Mesendoderm (in vitro differentiated cells): ENCODE results near the gene ZNF592.
"Not testable (repeated sequence)": the region's sequence is repeated elsewhere in the genome, so short reads cannot be mapped to it uniquely, and the experiment has no call there.

Experiments
- DNase-seq: peaks from one replicate; pipeline ENCODE4 v3.0.0; 2013
- H2AK5ac ChIP-seq: 2 replicates; pipeline ENCODE4 v1.6.1; 2013; ENCODE audit warnings: low read length, inconsistent platforms
- H2BK120ac ChIP-seq: 2 replicates; pipeline ENCODE4 v1.6.1; 2013; ENCODE audit warnings: low read depth, mild to moderate bottlenecking, low read length, moderate library complexity, mixed read lengths
- H2BK15ac ChIP-seq: replicated peaks from 2 replicates; pipeline ENCODE4 v1.6.1; 2013; ENCODE audit warnings: low read depth, mild to moderate bottlenecking, moderate library complexity
- H2BK5ac ChIP-seq: 2 replicates; pipeline ENCODE4 v1.6.1; 2013; ENCODE audit warnings: low read length, inconsistent platforms
- H3K18ac ChIP-seq: 2 replicates; pipeline ENCODE4 v1.6.1; 2013; ENCODE audit warnings: mild to moderate bottlenecking, low read length, mixed read lengths
- H3K23ac ChIP-seq: one replicate; pipeline ENCODE4 v1.6.1; 2013; ENCODE audit warnings: low read length
- H3K27ac ChIP-seq: 2 replicates; pipeline ENCODE4 v1.5.1; 2013; ENCODE audit warnings: low read depth, mild to moderate bottlenecking, inconsistent platforms, low read length, moderate library complexity
- H3K27me3 ChIP-seq: 2 replicates; pipeline ENCODE4 v1.6.1; 2013; ENCODE audit warnings: low read length, control low read depth, mild to moderate bottlenecking, inconsistent platforms; ENCODE audit not compliant: insufficient read depth, poor library complexity
- H3K36me3 ChIP-seq: 2 replicates; pipeline ENCODE4 v1.6.1; 2013; ENCODE audit warnings: low read length, inconsistent platforms; ENCODE audit not compliant: control insufficient read depth, insufficient read depth
- H3K4ac ChIP-seq: one replicate; pipeline ENCODE4 v1.6.1; 2013; ENCODE audit warnings: low read depth, mild to moderate bottlenecking, low read length, moderate library complexity
- H3K4me1 ChIP-seq: 2 replicates; pipeline ENCODE4 v1.6.1; 2013; ENCODE audit warnings: low read depth, low read length, inconsistent platforms; ENCODE audit not compliant: control insufficient read depth
- H3K4me2 ChIP-seq: 2 replicates; pipeline ENCODE4 v1.6.1; 2013; ENCODE audit warnings: low read length
- H3K4me3 ChIP-seq: 2 replicates; pipeline ENCODE4 v1.5.1; 2013; ENCODE audit warnings: mild to moderate bottlenecking, low read length
- H3K56ac ChIP-seq: one replicate; pipeline ENCODE4 v1.6.1; 2013; ENCODE audit warnings: low read length
- H3K79me1 ChIP-seq: 2 replicates; pipeline ENCODE4 v1.6.1; 2013; ENCODE audit warnings: low read length, inconsistent platforms
- H3K79me2 ChIP-seq: 2 replicates; pipeline ENCODE4 v1.6.1; 2013; ENCODE audit warnings: mild to moderate bottlenecking, low read length; ENCODE audit not compliant: control insufficient read depth, insufficient read depth
- H3K9ac ChIP-seq: 2 replicates; pipeline ENCODE4 v1.6.1; 2013; ENCODE audit warnings: low read length, inconsistent platforms
- H4K5ac ChIP-seq: one replicate; pipeline ENCODE4 v1.6.1; 2013; ENCODE audit warnings: low read length
- H4K8ac ChIP-seq: one replicate; pipeline ENCODE4 v1.6.1; 2013; ENCODE audit warnings: low read depth, mild to moderate bottlenecking, control low read depth, low read length, moderate library complexity
- WGBS: extraction: QIAGEN DNeasy Blood & Tissue Kit; methylation state at CpG from one replicate; pipeline ENCODE4 v1.1.7; 2013; ENCODE audit warnings: low lambda C conversion rate, missing lambda C conversion rate; ENCODE audit not compliant: insufficient coverage; ENCODE audit errors: extremely low coverage; 5-methylcytosine and 5-hydroxymethylcytosine counted together

The ZNF592 gene

DNA sequence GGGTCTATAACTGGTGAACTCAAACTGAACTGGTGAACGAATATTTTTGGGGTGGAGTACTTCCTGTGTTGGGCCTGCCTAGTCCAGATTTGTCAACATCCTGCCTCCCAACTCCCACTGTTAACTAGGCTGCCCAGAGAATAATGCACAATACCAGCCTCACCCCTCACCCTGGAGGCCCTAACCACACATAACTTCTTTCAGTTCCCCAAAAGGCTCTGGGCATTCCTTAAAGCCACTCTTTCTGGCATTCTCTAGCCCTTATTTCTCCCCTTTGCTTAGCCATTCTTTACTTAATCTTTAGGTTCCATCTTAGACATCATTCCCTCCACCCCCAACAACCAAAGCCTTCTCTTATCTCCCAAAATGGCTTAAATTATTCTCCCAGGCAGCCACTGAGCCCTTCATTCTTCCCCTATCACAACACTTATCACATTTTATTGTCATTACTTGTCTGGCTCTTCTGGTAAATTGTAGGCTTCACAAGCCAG is 23.3 kb upstream of the ZNF592 start:
- Histone ChIP-seq H3K18ac (peak overlapping the region; percentile 51), H4K5ac (no peak overlapping the region), H3K27ac (peak overlapping the region; percentile 87), H3K9ac (no peak overlapping the region), H2AK5ac (peak overlapping the region; percentile 51), H3K36me3 (no peaks in the 10 kb centered on the region), H3K23ac (no peak overlapping the region), H3K4me1 (peaks cover 4% of the 10 kb centered on the region), H2BK15ac (no peak overlapping the region), H3K4me2 (no peak overlapping the region), H3K56ac (peak overlapping the region; percentile 80), H3K79me1 (no peaks in the 10 kb centered on the region), H2BK120ac (peak overlapping the region; percentile 88), H3K4ac (no peak overlapping the region), H3K79me2 (no peaks in the 10 kb centered on the region), H4K8ac (no peak overlapping the region), H3K27me3 (no peaks in the 10 kb centered on the region), H2BK5ac (peak overlapping the region; percentile 85), H3K4me3 (no peak overlapping the region)
- no CpG with 5 or more reads among the region's 1 CpG for WGBS
- DNase-seq, result peak; percentile 77

DNA sequence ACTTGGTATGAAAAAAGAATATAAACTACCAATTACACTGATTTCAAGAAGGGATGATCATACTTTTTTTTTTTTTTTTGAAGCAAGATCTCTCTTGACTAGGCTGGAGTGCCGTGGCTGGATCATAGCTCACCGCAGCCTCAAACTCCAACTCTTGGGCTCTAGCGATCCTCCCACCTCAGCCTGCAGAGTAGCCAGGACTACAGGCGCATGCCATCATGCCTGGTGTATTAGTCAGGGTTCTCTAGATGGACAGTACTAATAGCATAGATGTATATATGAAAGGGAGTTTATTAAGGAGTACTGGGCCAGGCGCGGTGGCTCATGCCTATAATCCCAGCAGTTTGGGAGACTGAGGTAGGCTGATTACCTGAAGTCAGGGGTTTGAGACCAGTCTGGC is 21.0 kb upstream of the ZNF592 start:
- no peaks in the 10 kb centered on the region for H3K36me3 ChIP-seq
- no peaks in the 10 kb centered on the region for H3K79me2 ChIP-seq
- H3K23ac ChIP-seq, result no peak overlapping the region
- H3K4me3 ChIP-seq, result no peak overlapping the region
- no peak overlapping the region for H2AK5ac ChIP-seq
- H3K56ac ChIP-seq, result no peak overlapping the region
- WGBS, result no CpG with 5 or more reads among the region's 6 CpGs
- peaks cover 4% of the 10 kb centered on the region for H3K4me1 ChIP-seq
- H3K27ac ChIP-seq, result no peak overlapping the region
- no peak for DNase-seq
- no peaks in the 10 kb centered on the region for H3K27me3 ChIP-seq
- no peak overlapping the region for H2BK120ac ChIP-seq
- H3K9ac ChIP-seq, result no peak overlapping the region
- H3K18ac ChIP-seq, result no peak overlapping the region
- H3K79me1 ChIP-seq, result no peaks in the 10 kb centered on the region
- no peak overlapping the region for H3K4me2 ChIP-seq
- H4K8ac ChIP-seq, result no peak overlapping the region
- H2BK5ac ChIP-seq, result no peak overlapping the region
- no peak overlapping the region for H2BK15ac ChIP-seq
- H3K4ac ChIP-seq, result no peak overlapping the region
- H4K5ac ChIP-seq, result no peak overlapping the region

DNA sequence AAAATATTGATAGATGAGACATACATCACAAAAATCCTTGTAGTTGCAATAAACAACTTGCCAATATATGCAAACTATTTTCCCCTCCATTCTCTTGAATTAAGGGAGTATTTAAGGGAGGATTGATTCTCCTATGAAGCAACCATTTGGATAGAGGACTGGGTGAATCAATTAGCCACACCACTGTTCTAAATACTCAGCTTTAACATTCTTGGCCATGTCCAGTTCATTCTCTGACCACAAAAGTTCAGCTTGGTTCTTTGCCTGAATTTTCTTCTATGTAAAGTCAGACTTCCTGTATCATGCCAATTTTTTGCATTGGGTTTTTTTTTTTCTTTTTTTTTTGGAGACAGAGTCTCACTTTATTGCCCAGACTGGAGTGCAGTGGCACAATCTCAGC is 16.6 kb upstream of the ZNF592 start:
- no peaks in the 10 kb centered on the region for H3K27me3 ChIP-seq
- H2BK5ac ChIP-seq, result no peak overlapping the region
- H3K4me3 ChIP-seq, result no peak overlapping the region
- no peak overlapping the region for H3K56ac ChIP-seq
- H3K23ac ChIP-seq, result no peak overlapping the region
- no peak overlapping the region for H4K5ac ChIP-seq
- H3K36me3 ChIP-seq, result no peaks in the 10 kb centered on the region
- no peak overlapping the region for H2BK15ac ChIP-seq
- H3K18ac ChIP-seq, result no peak overlapping the region
- H2BK120ac ChIP-seq, result no peak overlapping the region
- no peak overlapping the region for H3K4ac ChIP-seq
- H3K4me2 ChIP-seq, result no peak overlapping the region
- peaks cover 2% of the 10 kb centered on the region for H3K4me1 ChIP-seq
- no peak overlapping the region for H2AK5ac ChIP-seq
- DNase-seq, result no peak
- H3K27ac ChIP-seq, result no peak overlapping the region
- no peak overlapping the region for H4K8ac ChIP-seq
- H3K79me1 ChIP-seq, result no peaks in the 10 kb centered on the region
- H3K79me2 ChIP-seq, result no peaks in the 10 kb centered on the region
- H3K9ac ChIP-seq, result no peak overlapping the region

DNA sequence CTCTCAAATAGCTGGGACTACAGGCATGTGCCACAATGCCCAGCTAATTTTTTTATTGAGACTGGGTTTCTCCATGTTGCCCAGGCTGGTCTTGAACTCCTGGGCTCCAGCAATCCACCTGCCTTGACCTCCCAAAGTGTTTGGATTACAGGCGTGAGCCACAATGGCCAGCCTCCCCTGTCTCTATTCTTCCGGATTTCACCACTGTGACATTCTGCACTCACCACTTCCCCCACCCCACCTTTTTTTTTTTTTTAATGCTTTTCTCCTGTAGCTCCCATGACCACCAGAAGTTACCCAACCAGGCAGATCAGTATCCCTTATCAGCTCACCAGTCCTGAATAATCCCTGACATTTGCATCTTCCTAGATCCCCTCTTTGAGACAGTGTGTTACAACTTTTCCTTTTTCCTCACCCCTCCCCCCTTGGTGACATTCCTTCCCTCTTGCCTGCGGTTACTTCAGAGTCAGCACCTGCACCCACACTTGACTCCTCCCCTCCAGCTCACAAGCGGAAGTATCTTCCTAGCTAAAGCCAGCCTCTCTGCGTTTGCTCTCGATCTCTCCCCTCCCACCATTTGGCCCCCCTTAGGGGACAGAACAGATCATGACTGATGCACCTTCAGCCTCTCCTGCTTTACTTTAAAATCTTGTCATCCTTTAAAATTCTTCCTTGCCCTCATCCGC is 13.5 kb upstream of the ZNF592 start:
- Histone ChIP-seq H3K79me1 (no peaks in the 10 kb centered on the region), H2BK5ac (no peak overlapping the region), H4K5ac (no peak overlapping the region), H2AK5ac (no peak overlapping the region), H3K79me2 (no peaks in the 10 kb centered on the region), H3K27me3 (no peaks in the 10 kb centered on the region), H2BK15ac (no peak overlapping the region), H3K18ac (peak overlapping the region; percentile 52), H3K9ac (no peak overlapping the region), H3K4me1 (peaks cover 2% of the 10 kb centered on the region), H3K4me2 (peak overlapping the region; percentile 12), H4K8ac (no peak overlapping the region), H3K4me3 (no peak overlapping the region), H3K36me3 (no peaks in the 10 kb centered on the region), H3K27ac (peak overlapping the region; percentile 33), H3K4ac (peak overlapping the region; percentile 71), H3K56ac (peak overlapping the region; percentile 40), H2BK120ac (no peak overlapping the region), H3K23ac (no peak overlapping the region)
- no CpG with 5 or more reads among the region's 7 CpGs for WGBS
- DNase-seq, result peak; percentile 99

DNA sequence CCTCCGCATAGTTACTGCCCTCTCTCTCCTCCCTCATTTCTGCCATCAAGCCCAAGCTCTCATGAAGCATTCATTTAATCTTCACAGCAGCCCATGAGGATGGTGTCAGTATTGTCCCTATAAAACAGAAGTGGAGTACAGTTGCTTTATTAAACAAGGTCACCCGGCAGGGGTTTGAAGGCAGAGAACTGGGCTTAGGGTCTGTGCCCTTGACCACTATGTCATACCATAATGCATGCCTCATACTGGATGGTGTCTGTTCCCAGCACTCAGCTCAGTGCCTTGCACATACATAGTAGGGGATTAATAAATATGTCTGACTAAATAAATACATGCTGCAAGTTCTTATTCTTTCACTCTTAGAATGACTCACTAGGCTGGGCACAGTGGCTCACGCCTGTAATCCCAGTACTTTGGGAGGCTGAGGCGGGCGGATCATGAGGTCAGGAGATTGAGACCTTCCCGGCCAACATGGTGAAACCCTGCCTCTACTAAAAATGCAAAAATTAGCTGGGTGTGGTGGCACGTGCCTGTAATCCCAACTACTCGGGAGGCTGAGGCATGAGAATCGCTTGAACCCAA is 12.8 kb upstream of the ZNF592 start:
- DNase-seq, result not testable (repeated sequence)
- peak overlapping the region; percentile 15 for H3K27ac ChIP-seq
- no CpG with 5 or more reads among the region's 9 CpGs for WGBS

More for the DNA sequence above, 12.8 kb upstream of the ZNF592 start:
- H3K27me3 ChIP-seq, H3K79me2 ChIP-seq, H3K4ac ChIP-seq, H3K23ac ChIP-seq, H2AK5ac ChIP-seq, H3K4me1 ChIP-seq, H3K4me3 ChIP-seq, H3K36me3 ChIP-seq, H2BK120ac ChIP-seq, H4K8ac ChIP-seq, H2BK5ac ChIP-seq, H3K9ac ChIP-seq, H3K79me1 ChIP-seq, H4K5ac ChIP-seq, H2BK15ac ChIP-seq: not testable (repeated sequence)
- Histone ChIP-seq H3K18ac (peak overlapping the region; percentile 52), H3K4me2 (peak overlapping the region; percentile 12), H3K56ac (peak overlapping the region; percentile 40)
